Activated CD8-positive, alpha-beta memory T cell treated with anti-CD3 and anti-CD28 coated beads, Interleukin-2, amount 50 U/mL, for 1 hour (primary cell): ENCODE results near the gene EPGN.

Experiments
- DNase-seq: peaks from one replicate; pipeline ENCODE4 v3.0.0-alpha.2; 2020; ENCODE audit errors: extremely low read depth

Gene EPGN

GRCh38 chr4:74308215-74308614 lies at the start of gene EPGN:
Gene EPGN (plus strand): TSS chr4:74308470. CDS start chr4:74308534, 64 bp downstream.
- no peak for DNase-seq

DNA sequence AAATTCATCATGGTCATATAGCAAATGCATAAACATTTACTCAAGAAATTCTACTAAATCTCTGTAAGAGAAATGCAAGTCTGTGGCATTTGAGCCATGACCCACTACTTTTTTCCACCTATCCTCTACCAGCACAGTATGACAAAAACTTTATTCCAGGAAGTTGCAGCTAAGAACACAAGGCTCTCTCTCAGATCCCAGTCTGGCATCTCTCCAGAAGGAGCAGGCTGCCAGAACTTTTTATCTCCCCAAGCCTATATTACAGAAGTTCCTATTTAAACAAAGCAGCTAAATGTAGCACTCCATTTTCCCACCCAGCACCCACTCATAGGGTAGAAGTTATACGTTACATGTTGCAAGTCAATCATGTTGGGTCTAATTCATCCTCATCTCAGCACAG lies 49.3 kb upstream of the EPGN start:
- DNase-seq: no peak

DNA sequence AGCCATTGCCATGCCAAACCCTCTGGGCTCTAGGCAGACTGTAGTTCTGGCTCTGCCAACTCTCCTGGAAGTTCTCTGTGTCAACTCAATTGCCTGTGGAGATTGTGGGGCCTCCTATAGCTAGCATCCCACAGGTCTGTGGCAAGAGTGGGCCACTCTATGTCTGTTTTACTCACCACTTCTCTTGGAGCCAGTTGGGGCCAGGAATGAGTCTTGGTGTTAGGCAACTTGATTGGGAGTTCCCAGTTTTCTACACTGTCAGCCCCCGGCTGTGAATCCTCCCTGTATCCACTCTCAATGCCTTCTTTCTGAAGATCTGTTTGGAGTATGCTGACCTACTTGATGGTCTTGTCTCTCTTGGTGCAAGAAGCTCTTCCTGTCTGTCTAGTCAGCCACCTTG lies 48.2 kb upstream of the EPGN start:
- DNase-seq: no peak

DNA sequence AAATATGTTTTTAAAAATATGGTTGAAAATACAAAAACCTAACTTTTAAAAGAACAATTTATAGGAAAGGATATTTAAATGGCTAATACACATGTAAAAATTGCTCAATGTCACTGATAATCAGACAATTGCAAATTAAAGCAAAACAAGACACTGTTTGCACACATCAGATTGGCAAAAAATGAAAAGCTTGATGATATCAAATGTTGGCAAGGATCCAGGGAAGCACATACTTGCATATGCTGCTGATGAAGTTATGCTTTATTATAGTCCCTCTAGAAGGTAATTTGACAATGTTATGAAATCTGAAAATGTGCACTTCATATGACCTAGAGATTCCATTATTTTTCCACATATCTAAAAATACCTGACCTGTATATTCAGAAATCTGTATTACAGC lies 45.7 kb upstream of the EPGN start:
- no peak for DNase-seq

DNA sequence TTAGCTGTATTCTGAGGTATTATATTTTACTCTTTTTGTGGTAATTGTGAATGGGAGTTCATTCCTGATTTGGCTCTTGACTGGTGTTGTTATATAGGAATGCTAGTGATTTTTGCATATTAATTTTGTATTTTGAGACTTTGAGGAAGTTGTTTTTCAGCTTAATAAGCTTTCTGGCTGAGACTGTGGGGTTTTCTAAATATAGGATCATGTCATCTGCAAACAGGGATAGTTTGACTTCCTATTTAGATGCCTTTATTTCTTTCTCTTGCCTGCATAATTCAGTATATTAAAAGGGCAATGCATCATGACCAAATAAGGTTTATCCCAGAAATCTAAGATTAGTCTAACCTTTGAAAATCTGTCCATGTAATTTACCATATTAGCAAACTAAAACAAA lies 44.7 kb upstream of the EPGN start:
- DNase-seq: no peak

DNA sequence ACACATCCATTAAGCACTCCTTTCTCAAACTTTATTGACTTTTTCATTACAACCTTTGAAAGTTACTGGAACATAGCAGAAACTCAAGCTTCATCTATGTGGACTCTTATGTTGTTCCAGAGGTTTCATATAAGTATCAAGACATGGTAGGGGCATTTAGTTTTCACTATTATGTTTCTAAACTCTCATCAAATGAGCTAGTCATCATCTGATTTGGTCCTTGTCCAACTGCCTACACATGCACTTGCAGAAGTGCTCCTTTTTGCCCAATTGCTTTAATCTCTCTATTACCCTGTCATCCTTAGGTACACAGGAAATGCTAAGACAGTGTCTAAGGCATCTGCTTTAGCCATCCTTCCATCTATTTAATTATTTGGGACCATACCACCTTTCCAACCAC lies 42.2 kb upstream of the EPGN start:
- no peak for DNase-seq

- DNase-seq: no peak
Observed at GRCh38 chr4:74267998-74268606, 40.2 kb upstream of the EPGN start.

DNA sequence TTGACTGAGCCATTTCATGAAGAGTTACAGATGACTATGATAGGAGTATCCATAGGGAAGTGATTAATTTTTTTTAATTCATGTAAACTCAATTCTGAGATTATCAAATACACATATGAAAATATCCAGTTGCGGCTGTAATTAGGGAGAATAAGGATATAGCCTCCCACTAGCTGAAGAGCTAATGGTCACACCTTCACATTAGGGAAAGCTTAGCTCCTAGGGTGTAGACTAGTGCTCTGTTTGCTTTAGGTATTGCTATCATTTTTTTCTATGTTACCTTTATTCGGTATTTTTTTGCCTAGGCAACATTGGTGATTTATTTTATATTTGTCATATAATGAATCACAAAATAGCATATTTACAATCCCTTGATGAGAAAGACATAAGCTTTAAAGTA lies 39.6 kb upstream of the EPGN start:
- DNase-seq: no peak

DNA sequence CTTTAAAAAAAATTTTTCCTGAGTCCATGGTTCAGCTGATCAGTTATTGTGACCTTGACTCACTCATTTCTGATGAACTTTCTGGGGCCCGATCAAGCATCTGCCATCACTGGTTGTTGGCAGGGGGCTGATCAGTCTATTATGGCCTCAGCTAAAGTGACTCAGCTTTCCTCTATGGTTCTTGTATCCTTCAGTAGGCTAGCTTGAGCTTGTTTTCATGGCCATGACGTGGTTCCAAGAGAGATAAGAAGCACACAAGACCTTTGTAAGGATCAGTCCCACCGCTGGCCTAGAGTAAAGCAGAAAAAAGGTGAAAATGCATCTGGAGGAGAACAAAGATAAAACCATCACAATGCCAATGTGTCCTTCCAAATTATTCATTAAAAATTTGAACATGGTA lies 29.8 kb upstream of the EPGN start:
- DNase-seq: no peak

DNA sequence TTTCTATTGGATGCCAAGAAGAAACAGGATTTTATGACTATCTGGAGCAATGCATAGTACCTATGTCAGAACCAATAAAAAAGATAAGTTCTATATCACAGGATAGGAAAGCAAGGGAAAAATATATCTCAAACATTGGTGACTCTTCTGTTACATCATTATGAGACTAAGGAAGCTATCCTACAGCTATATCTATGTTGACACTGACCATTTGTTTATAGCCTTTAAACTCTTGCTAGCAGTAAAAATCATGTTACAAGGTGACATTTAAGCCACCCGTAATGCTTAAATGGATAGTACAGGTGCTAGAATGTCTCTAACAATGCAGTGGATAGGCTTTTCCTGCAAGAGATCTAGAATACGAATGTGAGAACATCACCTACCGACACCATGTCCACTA lies 28.6 kb upstream of the EPGN start:
- DNase-seq: no peak

GRCh38 chr4:74282926-74283325 lies 25.3 kb upstream of the EPGN start:
- DNase-seq: no peak

DNA sequence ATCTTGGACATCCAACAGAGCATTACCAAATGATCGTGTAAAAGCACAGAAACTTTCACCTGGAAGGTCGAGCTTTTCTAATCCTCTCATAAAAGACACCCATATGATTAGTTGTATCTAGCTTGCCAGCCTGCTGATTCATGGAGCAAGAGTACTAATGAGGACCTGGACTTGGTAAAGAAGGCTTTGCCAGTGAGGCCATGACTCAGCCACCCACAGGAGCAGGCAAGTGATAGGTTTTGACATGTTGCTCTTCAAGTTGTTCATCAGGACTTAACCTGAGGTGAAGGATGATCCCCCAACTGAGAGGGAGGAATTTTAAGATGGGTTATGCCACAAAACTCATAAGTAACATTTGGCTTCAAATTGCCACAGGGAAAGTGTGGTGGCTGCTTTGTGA lies 24.7 kb upstream of the EPGN start:
- no peak for DNase-seq

DNA sequence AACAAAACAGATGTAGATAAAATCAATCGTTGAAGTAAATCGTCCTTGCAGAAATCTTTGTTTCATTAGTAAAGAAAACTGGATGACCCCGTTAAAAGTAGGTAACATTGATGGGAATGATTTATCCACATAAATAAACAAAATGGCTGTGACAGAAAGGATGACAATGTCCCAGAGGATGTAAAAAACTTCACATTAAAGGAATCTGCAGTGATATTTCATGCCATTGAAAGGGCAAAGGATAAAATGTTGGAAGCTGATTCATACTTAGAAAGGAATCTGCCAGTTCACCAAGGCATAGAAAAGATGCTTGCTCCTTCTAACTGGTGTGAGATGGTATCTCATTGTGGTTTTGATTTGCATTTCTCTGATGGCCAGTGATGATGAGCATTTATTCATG lies 24.2 kb upstream of the EPGN start:
- no peak for DNase-seq

DNA sequence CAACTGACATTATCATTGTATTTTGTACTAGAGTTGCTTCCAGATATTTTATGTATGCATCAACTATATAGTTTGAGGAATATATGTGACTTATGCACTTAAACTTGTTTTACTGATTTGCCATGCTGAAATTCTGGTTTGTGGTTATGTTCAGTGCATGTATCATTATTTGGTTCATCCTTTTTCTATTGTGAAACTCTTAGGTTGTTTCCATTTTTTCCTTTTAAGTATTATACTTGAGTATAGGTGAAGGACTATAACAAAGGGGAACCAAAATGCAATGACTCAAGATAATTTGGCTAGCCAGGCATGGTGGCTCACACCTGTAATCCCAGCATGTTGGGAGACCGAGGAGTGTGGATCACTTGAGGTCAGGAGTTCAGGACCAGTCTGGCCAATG lies 21.1 kb upstream of the EPGN start:
- DNase-seq: no peak

DNA sequence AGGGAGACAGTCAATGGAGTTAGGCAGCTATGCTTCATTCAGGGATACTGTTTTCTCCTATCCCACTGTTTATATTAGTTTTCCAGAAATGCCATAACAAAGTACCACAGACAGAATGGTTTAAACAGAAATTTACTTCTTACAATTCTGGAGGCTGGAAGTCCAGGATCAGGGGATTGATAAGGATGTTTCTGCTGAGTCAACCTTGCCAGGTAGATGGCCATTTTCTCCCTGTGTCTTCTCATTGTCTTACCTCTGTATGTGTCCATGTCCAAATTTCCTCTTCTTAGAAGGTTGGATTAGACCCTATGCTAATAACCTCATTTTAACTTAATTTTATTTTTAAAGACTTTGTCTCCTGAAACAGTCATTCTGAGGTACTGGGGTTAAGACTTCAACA lies 20.5 kb upstream of the EPGN start:
- DNase-seq: no peak

DNA sequence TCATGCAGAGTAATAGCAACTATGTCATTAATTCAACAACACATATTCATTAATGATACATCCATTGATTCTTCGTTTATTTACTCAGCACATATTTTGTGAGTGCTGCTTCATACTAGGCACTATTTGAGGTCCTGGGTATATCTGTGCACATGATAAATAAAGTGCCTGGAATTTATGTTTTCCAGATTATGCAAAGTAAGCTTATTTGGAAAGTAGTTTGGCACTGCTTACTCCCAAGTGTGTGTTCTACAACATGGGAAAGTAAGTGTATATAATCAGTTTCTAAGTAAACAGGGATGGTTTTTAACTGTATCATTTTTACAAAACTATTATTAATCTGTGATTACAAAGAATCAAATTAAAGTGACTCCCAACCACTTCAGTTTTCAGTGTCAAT lies 16.8 kb upstream of the EPGN start:
- no peak for DNase-seq

GRCh38 chr4:74292111-74292870 lies 16.0 kb upstream of the EPGN start:
- DNase-seq: no peak

- DNase-seq: no peak
Observed at GRCh38 chr4:74293558-74293957, 14.7 kb upstream of the EPGN start.

DNA sequence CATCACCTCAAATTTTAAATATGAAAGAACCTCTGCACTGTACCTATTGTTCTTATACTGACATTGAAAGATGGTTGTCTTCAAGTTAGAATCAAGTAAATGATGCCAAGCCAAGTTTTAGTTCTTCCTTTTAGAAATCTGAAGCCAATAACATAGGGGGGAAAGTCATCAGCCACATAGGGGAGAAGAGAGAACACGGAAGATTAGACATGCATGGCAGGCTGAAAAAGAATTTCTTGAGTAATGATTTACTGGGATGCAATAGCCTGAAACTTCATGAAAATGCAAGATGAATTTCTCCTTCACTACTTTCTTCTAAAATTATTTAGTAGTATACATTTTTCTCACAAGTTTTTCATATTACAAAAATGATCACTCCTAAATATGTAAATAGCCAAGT lies 13.6 kb upstream of the EPGN start:
- DNase-seq: no peak

- DNase-seq: no peak
Observed at GRCh38 chr4:74297539-74297938, 10.7 kb upstream of the EPGN start.

DNA sequence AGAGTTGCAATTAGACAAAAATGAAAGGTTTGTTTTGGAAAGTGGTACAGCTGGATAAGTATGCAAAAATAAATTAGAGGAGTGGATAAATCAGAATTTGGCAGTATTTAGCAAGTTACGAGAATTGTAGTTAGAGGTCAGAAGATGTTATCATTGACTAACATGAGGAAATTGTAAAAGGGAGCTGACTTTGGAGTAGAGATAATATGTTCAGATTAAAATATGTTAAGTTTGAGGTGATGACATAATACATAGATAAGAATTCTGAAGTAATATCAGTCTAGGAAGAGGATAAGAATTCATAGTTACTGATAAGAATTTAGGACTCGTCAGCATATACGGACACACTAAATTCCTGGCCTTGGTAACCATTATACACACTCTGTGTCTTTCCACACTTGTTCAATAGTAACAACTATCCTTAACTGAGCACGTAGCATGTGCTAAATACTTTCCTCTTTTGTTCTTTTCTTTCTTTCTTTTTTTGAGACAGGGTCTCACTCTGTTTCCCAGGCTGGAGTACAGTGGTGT lies 4.1 kb upstream of the EPGN start:
- no peak for DNase-seq

DNA sequence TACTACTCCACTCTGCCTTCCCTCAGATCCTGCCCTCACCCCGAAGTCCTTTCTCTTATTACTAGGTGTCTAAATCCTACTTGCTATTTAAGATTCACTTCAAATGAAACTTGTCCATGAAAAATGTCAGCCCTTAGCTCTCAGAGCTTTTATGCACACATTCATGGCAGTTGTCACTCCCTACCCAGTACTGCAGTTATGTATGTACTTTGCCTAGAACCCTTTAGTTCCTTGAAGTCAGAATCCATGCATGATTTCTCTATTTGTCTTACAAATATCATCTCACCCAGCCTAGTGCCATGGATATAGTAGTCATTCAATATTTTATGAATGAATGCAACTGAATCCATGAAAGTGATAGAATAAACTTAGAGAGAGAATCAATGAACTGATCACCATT lies 3.3 kb upstream of the EPGN start:
- no peak for DNase-seq

DNA sequence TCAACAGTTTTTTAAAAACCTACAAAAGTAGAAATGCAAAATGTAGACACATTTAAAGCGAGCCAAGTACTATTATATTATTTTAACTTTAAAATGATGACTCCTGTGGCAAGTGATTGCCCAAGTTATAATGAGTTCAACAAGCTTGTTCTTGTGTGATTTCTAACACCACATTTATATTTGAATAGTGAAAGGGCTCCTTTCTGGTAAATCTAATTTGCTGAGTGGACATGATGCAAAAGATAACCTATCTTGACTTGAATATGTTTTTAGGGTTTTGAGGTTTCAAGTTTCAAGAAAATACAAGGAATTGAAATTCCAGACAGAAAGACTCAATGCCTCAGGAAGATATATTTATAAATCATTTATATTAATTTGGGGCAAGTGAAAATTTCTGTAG lies 1.1 kb upstream of the EPGN start:
- no peak for DNase-seq

GRCh38 chr4:74309223-74309622 lies 953 bp downstream of the EPGN start:
- DNase-seq: no peak
